ENCODE data around the gene ALAS2.

DNA sequence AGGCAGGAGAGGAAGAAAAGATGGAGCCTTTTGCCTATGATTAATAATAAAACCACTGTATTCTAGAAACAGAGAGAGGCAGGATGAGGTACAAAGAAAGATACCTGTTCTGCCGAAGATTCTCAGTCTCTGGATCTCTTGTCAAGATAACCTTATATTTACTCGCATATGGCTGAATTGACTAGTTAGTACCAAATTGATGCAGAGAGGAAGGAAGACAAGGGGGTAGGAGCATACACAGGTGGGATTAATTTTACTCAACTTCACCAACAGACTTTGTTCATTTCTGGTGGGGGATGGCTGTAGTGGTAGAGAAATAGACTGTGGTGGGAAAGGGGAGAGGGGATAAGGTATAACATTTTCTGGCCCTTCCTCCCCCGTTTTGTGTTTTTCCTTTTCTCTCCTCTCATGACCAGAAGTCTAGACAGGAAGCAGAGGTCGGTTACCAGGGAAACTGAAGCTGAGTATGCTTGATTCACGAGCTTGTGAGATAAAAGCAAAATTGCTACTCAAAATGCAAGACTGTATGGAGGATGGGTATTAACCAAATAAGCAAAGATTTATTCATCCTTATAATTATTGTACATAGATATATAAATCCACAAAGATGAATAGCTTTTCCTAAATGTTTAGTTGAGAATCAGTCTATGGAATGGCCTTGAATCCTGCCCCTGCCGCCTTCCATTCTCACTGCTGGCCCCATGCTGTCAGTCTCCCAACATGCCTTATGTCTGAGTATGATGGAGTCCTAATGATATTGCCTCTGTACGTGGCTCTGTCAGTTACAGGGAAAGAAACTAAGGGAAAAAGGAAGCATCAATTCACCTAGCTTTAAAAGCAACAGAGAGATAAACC is 26.3 kb upstream of the ALAS2 start:
- TF ChIP-seq, protein P1, sequence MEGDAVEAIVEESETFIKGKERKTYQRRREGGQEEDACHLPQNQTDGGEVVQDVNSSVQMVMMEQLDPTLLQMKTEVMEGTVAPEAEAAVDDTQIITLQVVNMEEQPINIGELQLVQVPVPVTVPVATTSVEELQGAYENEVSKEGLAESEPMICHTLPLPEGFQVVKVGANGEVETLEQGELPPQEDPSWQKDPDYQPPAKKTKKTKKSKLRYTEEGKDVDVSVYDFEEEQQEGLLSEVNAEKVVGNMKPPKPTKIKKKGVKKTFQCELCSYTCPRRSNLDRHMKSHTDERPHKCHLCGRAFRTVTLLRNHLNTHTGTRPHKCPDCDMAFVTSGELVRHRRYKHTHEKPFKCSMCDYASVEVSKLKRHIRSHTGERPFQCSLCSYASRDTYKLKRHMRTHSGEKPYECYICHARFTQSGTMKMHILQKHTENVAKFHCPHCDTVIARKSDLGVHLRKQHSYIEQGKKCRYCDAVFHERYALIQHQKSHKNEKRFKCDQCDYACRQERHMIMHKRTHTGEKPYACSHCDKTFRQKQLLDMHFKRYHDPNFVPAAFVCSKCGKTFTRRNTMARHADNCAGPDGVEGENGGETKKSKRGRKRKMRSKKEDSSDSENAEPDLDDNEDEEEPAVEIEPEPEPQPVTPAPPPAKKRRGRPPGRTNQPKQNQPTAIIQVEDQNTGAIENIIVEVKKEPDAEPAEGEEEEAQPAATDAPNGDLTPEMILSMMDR (conservative IDR thresholded peaks at IDR 0.05 in 1 of 2, IDR thresholded peaks at IDR 0.05 in 1 of 2; ENCODE audit: extremely low read depth in 1 of 2, insufficient read depth in 1 of 2, low read depth in 1 of 2, low read length in 2 of 2) = no peak
- no peak for TF ChIP-seq EZH2 (IDR thresholded peaks at IDR 0.05; ENCODE audit: borderline replicate concordance, low read length)
